ENCODE measurements around the gene EGFR.
"Not testable (repeated sequence)": the region's sequence is repeated elsewhere in the genome, so short reads cannot be mapped to it uniquely, and the experiment has no call there.

The EGFR gene

DNA sequence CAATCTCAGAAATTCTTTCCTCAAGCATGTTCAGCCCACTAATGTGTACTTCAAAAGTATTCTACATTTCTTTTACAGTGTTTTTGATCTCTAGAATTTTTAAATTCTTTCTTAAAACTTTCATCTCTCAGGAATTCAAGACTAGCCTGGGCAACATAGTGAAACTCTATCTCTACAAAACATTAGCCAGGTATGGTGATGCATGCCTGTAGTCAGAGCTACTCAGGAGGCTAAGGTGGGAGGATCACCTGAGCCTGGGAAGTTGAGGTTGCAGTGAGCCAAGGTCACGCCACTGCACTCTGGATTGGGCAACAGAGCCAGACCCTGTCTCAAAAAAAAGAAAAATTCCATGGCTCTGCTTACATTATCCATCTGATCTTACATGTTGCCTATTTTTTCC, 5.0 kb upstream of the EGFR start:
- no peak for DNase-seq (ENCODE audit: low spot score)

GRCh38 chr7:55016061-55016745, 2.6 kb upstream of the EGFR start:
- no peak for DNase-seq (ENCODE audit: low spot score)

GRCh38 chr7:55016746-55017090, 2.1 kb upstream of the EGFR start:
- DNase-seq (ENCODE audit: low spot score), result no peak

GRCh38 chr7:55017841-55018240, 976 bp upstream of the EGFR start:
- no peak for DNase-seq (ENCODE audit: low spot score)

GRCh38 chr7:55019191-55019690, 424 bp downstream of the EGFR start:
- DNase-seq (ENCODE audit: low spot score), result no peak

GRCh38 chr7:55019691-55020465, 1.1 kb downstream of the EGFR start:
- DNase-seq (ENCODE audit: low spot score), result no peak

- no peak for DNase-seq (ENCODE audit: low spot score)
Observed at GRCh38 chr7:55020466-55020871, 1.7 kb downstream of the EGFR start.

GRCh38 chr7:55021053-55021452, 2.2 kb downstream of the EGFR start:
- no peak for DNase-seq (ENCODE audit: low spot score)

- DNase-seq (ENCODE audit: low spot score), result no peak
Observed at GRCh38 chr7:55022002-55022985, 3.5 kb downstream of the EGFR start.

DNA sequence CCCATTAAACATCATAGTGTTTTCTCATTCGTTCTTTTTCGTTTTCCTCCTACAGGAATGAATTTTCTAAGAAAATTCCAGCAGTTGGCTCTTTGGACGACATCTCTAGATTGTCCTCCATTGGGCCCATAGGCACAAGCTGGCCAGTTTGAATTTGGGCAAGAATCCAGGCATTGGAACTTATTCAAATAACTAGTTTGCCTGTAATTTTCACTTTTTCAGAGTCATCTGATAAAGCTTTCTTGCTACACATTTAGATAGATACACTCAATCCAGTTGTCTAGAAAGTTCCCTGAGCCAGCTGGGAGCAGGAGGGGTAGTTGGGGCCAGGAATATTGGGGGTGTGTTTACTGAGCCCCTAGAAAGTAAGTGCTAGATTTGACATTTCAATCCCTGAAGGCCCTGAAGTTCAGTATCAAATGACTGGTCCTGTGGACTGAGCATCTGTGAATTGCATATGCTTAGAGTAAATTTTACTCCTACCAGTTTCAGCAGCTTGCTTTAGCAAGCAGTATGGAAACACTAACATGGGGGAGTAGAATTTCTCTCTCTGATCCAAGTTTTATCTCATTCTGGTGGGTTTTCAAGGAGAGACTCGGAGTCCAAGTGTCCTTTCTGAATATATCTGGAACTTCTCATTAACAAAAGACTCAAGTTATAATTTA, 5.2 kb downstream of the EGFR start:
- no peak for DNase-seq (ENCODE audit: low spot score)

DNA sequence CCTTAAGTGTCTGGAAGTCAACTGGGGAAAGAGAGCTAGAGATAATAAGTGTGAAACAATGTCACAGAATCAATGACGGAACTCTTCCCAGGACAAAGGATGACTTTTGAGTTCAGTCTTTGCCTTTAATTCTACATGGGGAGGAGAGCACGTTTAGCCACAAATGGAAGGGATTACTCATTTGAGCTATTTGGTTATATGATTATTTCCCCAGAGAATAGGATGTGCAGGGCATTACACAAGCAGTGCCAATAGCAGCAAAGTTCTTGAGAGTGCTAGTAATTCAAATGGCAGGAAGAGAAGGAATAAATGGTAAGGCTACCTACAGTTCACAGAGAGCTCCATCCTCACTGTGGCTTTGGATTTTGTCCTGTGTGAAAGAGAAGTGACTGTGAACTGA, 6.0 kb downstream of the EGFR start:
- no peak for DNase-seq (ENCODE audit: low spot score)

DNA sequence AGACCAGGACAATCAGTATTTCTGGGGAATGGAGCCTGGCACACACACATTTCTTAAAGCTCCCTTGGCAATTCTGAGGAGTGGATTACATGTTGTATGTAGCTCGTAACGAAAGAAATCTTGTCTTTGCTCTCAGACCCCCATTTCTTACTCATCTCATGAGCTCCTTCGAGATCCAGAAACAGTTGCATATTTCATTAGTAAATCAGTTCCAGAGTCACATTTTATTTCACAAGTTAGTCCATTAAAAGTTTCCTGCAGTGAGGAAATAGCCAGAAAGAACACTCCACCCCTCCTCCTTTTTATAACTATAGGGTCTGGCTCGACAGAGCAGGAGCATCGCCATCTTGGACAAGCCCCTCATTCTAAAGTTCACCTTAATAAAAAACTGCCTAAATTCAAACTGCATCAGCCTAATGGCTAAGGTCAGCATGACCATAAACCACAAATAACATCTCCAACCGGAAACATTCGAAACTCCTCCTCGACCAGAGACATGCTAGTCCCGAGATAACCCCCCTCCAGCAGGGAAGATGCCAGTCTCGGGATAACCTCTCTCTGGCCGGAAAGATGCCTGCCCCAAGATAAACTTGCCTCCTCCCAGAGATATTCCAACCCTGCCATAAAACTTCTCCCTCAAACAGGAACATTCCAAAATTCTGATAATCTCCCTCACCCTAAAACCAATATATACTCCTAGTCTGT, 7.4 kb downstream of the EGFR start:
- no peak for DNase-seq (ENCODE audit: low spot score)

DNA sequence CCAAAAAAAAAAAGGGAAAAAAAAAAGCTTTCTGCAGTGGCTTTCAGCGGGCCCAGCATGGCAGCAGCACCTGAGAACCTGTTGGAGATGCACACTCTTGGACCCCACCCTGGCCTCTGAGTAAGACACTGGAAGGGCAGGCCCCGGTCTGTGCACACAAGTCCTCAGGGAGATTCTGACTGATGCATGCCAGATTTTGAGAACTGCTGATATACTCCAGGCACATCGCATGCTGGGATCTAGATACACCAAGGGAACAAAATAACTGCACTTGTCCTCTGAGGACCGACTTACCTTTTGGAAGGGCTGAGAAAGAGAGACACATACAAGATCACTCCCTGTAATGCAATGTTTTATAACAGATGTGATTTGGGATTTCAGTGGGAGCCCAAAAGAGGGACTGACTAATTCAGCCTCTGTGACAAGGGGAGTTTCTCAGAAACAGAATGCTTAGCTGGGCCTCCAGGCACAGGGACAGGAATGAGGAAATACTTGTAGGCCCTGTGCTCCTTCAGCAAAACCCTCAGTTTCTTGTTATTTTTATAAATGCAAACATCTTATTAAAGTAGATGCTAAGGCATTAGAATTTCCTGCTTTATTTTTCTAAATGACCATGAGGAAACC, 8.2 kb downstream of the EGFR start:
- no peak for DNase-seq (ENCODE audit: low spot score)

- DNase-seq (ENCODE audit: low spot score), result no peak
Observed at GRCh38 chr7:55028011-55028410, 9.2 kb downstream of the EGFR start.

DNA sequence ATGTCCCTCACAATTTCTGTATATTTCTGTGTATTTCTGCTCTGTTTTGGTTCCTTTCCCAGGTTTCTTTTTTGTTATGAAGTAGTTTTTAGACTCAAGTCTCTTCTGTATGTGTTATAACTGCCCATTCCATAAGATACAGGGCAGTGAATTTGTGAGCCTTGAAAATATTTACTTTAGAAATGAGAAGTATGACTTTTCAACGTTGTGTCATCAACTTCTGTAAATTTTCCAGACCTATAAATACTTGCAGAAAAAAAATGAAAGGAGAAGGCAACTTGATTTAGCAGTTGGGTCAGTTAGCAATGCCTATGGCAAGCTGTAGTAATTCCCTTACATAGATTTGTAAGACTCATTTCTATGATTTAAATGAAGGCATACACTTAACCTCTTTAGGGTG, 11.5 kb downstream of the EGFR start:
- no peak for DNase-seq (ENCODE audit: low spot score)

GRCh38 chr7:55031075-55031474, 12.3 kb downstream of the EGFR start:
- no peak for DNase-seq (ENCODE audit: low spot score)

DNA sequence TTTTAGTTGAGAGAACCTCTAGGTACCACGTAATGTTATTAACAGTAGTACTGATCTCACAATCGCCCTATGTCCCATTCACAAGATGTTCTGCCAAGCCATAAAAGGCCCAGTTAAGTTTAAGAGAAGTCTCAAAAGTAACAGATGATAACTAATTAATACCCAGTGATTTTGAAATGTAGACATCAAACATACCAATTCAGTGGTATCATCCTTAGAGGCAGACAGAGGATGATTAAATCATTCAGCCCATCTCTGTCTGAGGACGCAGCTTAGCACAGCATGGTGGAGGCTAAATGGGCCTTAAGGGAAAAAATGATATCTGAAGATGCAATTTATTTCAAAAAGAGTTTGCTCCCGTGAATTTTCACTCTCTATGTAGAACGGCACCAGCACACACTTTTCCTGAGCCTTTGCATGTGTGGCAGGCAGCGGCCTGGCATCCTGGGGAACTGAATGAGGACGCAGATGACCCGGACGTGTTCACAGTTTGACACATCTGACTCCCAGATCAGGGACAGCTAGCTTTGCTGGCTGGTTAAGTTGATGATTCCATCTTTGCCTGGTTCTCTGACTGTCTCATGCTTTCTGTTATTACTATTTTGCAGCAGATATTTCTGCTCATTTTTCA, 13.4 kb downstream of the EGFR start:
- DNase-seq (ENCODE audit: low spot score), result no peak

DNA sequence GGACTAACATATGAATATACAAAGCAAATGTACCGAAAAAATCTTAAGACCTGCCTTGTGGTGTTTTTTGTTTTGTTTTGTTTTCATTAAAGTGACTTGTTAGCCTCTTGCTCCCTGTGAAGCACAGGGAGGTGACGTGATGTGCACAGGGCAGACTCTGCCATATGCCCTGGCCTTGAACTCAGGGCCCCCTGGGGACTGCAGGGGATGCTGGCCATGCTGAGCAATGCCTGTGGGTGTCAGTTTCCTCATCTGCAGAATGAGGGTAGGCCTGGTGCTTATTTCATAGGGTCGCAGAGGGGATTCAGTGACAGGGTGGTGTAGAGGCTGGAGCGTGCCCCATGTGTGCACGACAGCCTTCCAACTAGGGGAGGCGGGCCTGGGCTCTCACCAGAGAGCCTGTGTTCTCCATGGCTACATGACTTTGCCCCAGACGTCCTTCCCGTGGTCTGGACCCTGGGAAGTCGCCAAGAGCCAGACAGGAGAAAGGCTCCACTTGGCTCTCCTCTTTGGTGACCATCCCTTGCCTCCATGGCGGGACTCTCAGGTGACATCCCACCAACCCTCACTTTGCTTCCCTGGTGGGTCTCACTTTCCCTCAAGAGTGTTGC, 14.5 kb downstream of the EGFR start:
- no peak for DNase-seq (ENCODE audit: low spot score)

DNA sequence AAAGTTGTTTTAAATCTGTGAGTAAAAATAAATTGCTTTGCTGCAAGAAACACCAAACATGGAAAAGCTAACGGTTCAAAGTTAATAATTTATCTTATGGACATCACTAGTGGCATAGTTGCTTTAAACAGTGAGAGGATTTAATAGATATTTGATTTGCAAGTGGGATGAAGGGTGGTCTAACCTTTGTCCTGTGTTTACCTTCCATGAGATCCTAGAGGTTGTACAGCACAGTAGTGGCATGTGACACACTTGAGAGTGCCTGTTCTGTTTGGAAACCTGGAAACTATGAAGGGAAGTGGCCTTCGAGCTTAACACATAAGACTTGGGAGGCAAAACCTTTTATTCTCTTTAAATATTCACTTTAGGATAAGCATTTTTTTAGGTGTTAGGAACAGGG, 16.0 kb downstream of the EGFR start:
- DNase-seq (ENCODE audit: low spot score), result no peak

DNA sequence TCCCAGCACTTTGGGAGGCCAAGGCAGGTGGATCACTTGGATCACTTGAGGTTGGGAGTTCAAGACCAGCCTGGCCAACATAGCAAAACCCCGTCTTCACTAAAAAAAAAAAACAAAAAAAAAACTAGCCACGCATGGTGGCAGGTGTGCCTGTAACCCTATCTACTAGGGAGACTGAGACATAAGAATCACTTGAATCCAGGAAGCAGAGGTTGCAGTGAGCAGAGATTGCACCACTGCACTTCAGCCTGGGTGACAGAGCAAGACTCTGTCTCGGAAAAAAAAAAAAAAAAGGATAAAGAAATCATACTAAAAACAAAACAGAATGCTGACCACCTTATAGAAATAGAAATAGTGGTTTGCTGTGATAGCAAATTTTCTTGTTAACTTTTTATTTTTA, 16.6 kb downstream of the EGFR start:
- not testable (repeated sequence) for DNase-seq (ENCODE audit: low spot score)
